Spinal cord (tissue), 10 donors: ENCODE results near the gene PRPF18. TPM values are rescaled to one million over a fixed set of nuclear protein-coding genes. Genes with fewer than 3 reads are reported as not detected.

Source experiments
- DNase-seq, 6 donors: peaks; one replicate each; pipeline versions ENCODE4 v3.0.0 to v3.0.0-alpha.2; 2013 to 2015; ENCODE audit warnings: low spot score in 6 of 6, low read depth in 4 of 6
- H3K27ac ChIP-seq: one replicate; pipeline ENCODE4 v1.5.1; 2013; ENCODE audit warnings: low read depth, low read length, control low read depth
- H3K27me3 ChIP-seq: one replicate; pipeline ENCODE4 v1.6.1; 2013; ENCODE audit warnings: low read length; ENCODE audit not compliant: control insufficient read depth, insufficient read depth
- H3K36me3 ChIP-seq: one replicate; pipeline ENCODE4 v1.6.1; 2013; ENCODE audit warnings: low read length; ENCODE audit not compliant: control insufficient read depth, insufficient read depth
- H3K4me1 ChIP-seq: one replicate; pipeline ENCODE4 v1.6.1; 2013; ENCODE audit warnings: low read length; ENCODE audit not compliant: control insufficient read depth, insufficient read depth
- H3K4me3 ChIP-seq: one replicate; pipeline ENCODE4 v1.5.1; 2013; ENCODE audit warnings: low read depth, low read length, control low read depth
- H3K9me3 ChIP-seq: one replicate; pipeline ENCODE4 v1.6.1; 2013; ENCODE audit warnings: low read length; ENCODE audit not compliant: control insufficient read depth, insufficient read depth
- WGBS: methylation state at CpG from one replicate; pipeline ENCODE4 v1.1.5; 2013; ENCODE audit warnings: missing lambda C conversion rate; ENCODE audit not compliant: insufficient coverage; 5-methylcytosine and 5-hydroxymethylcytosine counted together
- polyA plus RNA-seq, 2 donors: library from polyadenylated mRNA; unstranded; fragments of 120-200 nt; gene quantifications; one replicate each; pipeline ENCODE4 v1.2.1, GENCODE V29; 2013; ENCODE audit not compliant: insufficient read length in 2 of 2
- total RNA-seq, 2 donors: library from RNA; depleted of rRNA in 1 of 2; stranded (reverse); fragments of 120-200 nt in 1 of 2; fragments of >200 nt in 1 of 2; gene quantifications; one replicate each; pipeline versions ENCODE4 v1.2.3 to v1.2.4, GENCODE V29; 2013 to 2014
- donor health status: healthy.

Gene PRPF18
- total and polyA plus RNA-seq, 4 donors = 17.8 to 34.7 (median 27.1) TPM

DNA sequence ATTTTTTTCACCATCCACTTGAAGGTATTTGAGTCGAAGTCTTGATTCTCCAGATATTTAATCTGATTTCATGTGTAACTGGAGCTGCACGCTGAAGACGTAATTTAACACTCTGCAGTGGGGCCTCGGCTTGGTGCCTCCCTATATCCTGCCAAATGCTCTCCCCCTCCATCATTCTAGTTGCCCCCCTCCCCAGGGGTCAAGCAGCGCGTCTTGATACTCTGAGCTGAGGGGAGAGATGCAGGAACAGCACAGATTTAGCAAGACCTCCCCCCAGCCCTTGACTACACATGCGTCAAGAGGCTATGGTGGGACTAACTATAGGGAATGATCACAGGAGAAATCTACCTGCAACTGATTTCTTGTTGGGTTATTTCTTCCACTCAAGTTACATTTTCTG lies 85.8 kb downstream of the PRPF18 start:
- peaks cover 22% of the 10 kb centered on the region for H3K4me1 ChIP-seq
- peak in 2 of 6 donors; percentile 34 to 43 for DNase-seq
- H3K36me3 ChIP-seq = peaks cover 27% of the 10 kb centered on the region
- no peaks in the 10 kb centered on the region for H3K9me3 ChIP-seq
- H3K27ac ChIP-seq = no peak overlapping the region
- H3K4me3 ChIP-seq = no peak overlapping the region
- H3K27me3 ChIP-seq = no peaks in the 10 kb centered on the region
- WGBS = no CpG with 5 or more reads among the region's 7 CpGs

- H3K9me3 ChIP-seq = no peaks in the 10 kb centered on the region
- no CpG with 5 or more reads among the region's 8 CpGs for WGBS
- H3K4me1 ChIP-seq = peaks cover 17% of the 10 kb centered on the region
- H3K36me3 ChIP-seq = peaks cover 28% of the 10 kb centered on the region
- DNase-seq = peak in 2 of 6 donors; percentile 28 to 29
- H3K4me3 ChIP-seq = no peak overlapping the region
- H3K27me3 ChIP-seq = no peaks in the 10 kb centered on the region
- no peak overlapping the region for H3K27ac ChIP-seq
These were observed 86.4 kb downstream of the PRPF18 start for GRCh38 chr10:13673156-13673555.

GRCh38 chr10:13674645-13675588 lies 88.2 kb downstream of the PRPF18 start:
- H3K27me3 ChIP-seq = no peaks in the 10 kb centered on the region
- DNase-seq = peak in 1 of 6 donors; percentile 59
- peak overlapping the region; percentile 72 for H3K27ac ChIP-seq
- peaks cover 20% of the 10 kb centered on the region for H3K36me3 ChIP-seq
- no peak overlapping the region for H3K4me3 ChIP-seq
- WGBS = 90% methylated on average over 19 of the region's 20 CpGs
- H3K9me3 ChIP-seq = no peaks in the 10 kb centered on the region
- H3K4me1 ChIP-seq = peaks cover 9% of the 10 kb centered on the region

DNA sequence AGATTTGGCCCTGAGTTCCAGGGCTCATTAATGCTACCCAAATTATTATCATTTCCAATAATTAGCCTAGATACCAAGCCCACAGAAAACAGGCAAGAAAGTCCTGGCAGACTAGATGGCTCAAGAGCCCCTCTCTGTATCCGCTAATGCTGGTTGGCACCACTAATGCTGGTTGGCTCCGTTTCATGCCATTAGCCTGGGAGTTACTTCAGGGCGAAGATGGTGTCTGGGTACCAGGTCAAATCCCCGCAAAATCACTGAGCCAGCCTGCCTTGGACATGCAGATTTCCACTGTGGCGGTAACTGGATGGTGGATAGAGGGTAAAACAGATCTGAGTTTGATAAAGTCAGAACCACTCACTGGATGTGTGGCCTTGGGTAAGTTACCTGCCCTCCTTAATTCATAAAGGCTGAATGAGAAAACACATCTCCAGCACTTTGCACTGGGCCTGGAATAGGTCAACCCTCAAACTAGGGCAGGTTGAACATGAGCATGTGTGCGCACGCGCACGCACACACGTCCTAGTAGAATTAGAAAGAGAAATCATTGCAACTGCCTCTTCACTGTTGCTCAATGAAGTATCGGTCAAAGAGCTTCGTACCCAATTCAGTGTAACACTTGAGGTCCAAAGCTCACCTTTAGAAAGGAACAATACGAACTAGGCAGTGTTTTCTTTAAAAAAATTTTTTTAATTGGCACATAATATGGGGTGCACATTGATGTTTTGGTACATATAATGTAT lies 91.5 kb downstream of the PRPF18 start:
- H3K36me3 ChIP-seq = peaks cover 28% of the 10 kb centered on the region
- no peak overlapping the region for H3K27ac ChIP-seq
- H3K27me3 ChIP-seq = no peaks in the 10 kb centered on the region
- no peak for DNase-seq
- H3K4me1 ChIP-seq = peaks cover 4% of the 10 kb centered on the region
- H3K9me3 ChIP-seq = no peaks in the 10 kb centered on the region
- 90% methylated on average over 9 of the region's 13 CpGs for WGBS
- no peak overlapping the region for H3K4me3 ChIP-seq

Other genes starting within 250 kb of the PRPF18 start
- 10 to 100 TPM; 53.3 to 66.0 TPM for gene SEPHS1, start 238.7 kb upstream of the PRPF18 start, total RNA-seq
- 100 to 1,000 TPM in 1 of 2 donors, 10 to 100 TPM in 1; 82.4 to 101 TPM for gene SEPHS1, start 238.7 kb upstream of the PRPF18 start, polyA plus RNA-seq
- gene BEND7, start 58.0 kb upstream of the PRPF18 start, total RNA-seq = 10 to 100 TPM; 20.0 to 22.5 TPM
- 10 to 100 TPM; 25.9 to 28.2 TPM for gene BEND7, start 58.0 kb upstream of the PRPF18 start, polyA plus RNA-seq